AG09309 (cell line): ENCODE data around the gene TMEM151A.

Experiments used
- DNase-seq: peaks from one replicate; pipeline ENCODE4 v3.0.0-alpha.2; 2010; ENCODE audit warnings: low read depth
- H3K4me3 ChIP-seq: 2 replicates; pipeline ENCODE4 v1.5.1; 2011; ENCODE audit warnings: mild to moderate bottlenecking, low read depth, low read length, moderate library complexity; ENCODE audit not compliant: control insufficient read depth
- CTCF ChIP-seq: IDR thresholded peaks from 2 replicates; pipeline ENCODE4 v1.5.1; 2011; ENCODE audit warnings: mild to moderate bottlenecking, low read depth, low read length, inconsistent platforms; ENCODE audit not compliant: insufficient read depth, control insufficient read depth; ENCODE audit errors: missing control alignments

Gene TMEM151A

DNA sequence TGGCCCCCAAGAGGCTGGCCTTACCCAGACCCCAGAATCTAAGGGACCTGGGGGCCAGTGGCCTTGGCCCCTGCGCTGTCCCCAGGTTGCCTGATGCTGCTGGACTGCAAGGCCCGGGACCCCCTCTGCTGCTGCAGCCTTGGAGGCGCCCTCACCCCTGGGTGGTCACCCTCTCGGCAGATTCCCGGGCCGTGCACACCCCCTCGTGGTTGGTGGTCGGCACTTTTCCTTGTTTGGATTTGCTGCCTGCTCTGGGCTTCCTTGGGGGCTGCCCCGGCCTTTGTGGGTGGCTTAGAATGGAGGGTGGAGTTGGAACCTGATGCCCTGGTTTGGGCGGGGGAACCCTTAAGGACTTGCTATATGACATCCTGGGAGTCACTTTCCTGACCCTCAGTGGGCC lies 39.2 kb downstream of the TMEM151A start:
- TF ChIP-seq CTCF: no peak

GRCh38 chr11:66331542-66332370 lies 40.1 kb downstream of the TMEM151A start:
- no peak for DNase-seq
- no peak for TF ChIP-seq CTCF
- H3K4me3 ChIP-seq: no peak overlapping the region

More for the DNA sequence above, 39.2 kb downstream of the TMEM151A start:
- H3K4me3 ChIP-seq: no peak overlapping the region
- DNase-seq: no peak

DNA sequence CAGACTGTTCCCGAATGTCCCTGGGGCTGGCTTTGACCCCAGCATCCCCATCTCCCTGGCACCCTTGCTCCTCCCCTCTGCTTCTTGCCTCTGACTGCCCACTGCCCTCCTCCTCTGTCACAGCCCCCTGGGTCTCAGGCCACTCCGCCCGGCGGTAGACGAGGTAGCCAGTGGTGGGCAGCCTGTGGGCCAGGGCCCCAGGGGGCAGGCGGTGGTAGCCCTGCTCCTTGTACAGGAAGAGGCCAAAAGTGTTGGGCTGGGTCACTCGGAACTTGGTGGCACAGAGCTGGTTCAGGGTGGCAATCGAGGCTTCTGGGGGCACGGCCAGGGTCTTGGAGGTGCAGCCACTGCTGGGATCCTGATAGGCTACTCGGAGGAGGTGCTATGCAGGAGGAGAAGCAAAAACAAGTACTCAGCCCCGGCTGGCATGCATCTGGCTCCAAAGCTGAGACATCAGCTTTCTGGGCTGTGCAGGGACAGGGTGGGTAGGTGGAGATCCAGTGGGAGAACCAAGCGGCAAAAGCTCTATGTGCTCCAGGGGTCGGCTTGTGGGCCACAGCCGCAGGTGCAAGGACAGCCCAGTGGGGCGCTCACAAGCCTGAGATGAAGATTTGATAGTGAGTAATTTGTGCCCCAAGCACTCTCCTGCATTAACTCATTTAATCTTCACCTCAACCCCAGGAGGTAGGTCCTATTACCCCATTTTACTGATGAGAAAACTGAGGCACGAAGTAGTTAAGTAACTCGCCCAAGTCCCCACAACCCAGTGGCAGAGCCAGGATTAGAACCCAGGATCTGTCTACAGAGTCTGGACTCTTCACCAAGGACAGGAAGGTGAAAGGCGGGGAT lies 40.9 kb downstream of the TMEM151A start:
- DNase-seq: no peak
- H3K4me3 ChIP-seq: no peak overlapping the region
- no peak for TF ChIP-seq CTCF

DNA sequence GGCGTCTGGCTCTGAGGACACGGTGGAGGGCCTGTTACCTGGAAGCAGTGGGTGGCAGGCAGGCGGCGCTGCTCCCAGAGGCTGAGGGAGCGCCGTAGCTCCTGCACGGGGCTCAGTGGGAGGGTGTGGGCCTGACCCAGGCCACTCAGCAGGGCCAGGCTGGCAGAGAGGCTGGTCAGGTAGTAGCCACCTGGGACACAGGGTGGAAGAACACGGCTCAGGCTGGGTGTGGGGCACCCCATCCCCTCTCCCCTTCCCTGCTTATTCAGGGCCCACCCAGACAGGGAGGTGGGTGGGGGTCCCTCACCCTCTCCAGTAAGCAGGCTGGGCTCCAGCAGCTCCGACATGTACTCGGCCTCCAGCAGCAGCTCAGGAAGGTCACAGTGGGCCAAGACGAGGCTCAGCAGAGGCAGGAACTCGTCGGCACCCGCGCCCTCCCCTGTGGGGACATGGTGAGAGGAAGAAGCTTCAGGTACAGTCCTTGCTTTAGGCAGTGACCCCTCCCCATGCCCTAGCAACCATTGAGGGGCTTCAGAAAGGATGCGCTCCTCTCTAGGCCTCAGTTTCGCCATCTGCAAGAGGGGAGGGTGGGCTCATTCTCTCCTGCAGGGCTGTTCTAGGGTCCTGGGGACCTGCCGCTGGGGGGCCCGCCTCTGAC lies 41.7 kb downstream of the TMEM151A start:
- no peak for DNase-seq
- no peak for TF ChIP-seq CTCF
- no peak overlapping the region for H3K4me3 ChIP-seq

GRCh38 chr11:66333896-66334604 lies 42.4 kb downstream of the TMEM151A start:
- no peak for TF ChIP-seq CTCF
- no peak for DNase-seq
- peak overlapping the region; percentile 67 for H3K4me3 ChIP-seq
